Kidney glomerular epithelial cell (primary cell): ENCODE data around the gene CTU2.

Source experiments
- DNase-seq: peaks from one replicate; lab custom pipeline; 2025; lab: John Stamatoyannopoulos, UW

CTU2 gene

GRCh38 chr16:88761143-88761534, 54.8 kb downstream of the CTU2 start:
- DNase-seq: no peak

GRCh38 chr16:88761830-88762229, 55.5 kb downstream of the CTU2 start:
- DNase-seq: no peak

GRCh38 chr16:88762258-88762870, 56.1 kb downstream of the CTU2 start:
- DNase-seq: no peak

GRCh38 chr16:88762941-88763340, 56.6 kb downstream of the CTU2 start:
- no peak for DNase-seq

GRCh38 chr16:88763502-88764053, 57.3 kb downstream of the CTU2 start:
- peak; percentile 52 for DNase-seq

GRCh38 chr16:88764080-88764479, 57.8 kb downstream of the CTU2 start:
- DNase-seq: no peak

GRCh38 chr16:88764913-88765349, 58.6 kb downstream of the CTU2 start:
- DNase-seq: peak; percentile 61
